HepG2 (cell line): ENCODE measurements around the gene C3orf70. TPM values are rescaled to one million over a fixed set of nuclear protein-coding genes. Genes with fewer than 3 reads are reported as not detected.
"Not testable (repeated sequence)": the region's sequence is repeated elsewhere in the genome, so short reads cannot be mapped to it uniquely, and the experiment has no call there.

ENCODE experiments used
- ATAC-seq: fragments of 200-7000 bp; cut with Tn5 transposase; 3 replicates; pipeline ENCODE4 v1.9.1; 2020; ENCODE audit warnings: mild to moderate bottlenecking, moderate library complexity
- BruUV-seq: library from RNA; stranded (reverse); fragments of 400-500 nt; replicated peaks from 2 replicates; lab custom pipeline; 2021; lab: Mats Ljungman, UMichigan
- CTCF ChIA-PET: fragments of 300-600 bp; formaldehyde crosslinking; extraction: SDS; loops from one replicate; lab custom pipeline; 2021; ENCODE audit warnings: low total read pairs, inconsistent platforms, low intra/inter-chr PET ratio; lab: Yijun Ruan, JAX
- POLR2A ChIA-PET: fragments of 350-600 bp; sonication (Branson Sonifier 250); formaldehyde crosslinking; loops from one replicate; lab custom pipeline; 2020; ENCODE audit warnings: antibody characterized with exemption, inconsistent platforms; lab: Yijun Ruan, JAX
- DNase-seq: peaks from one replicate; pipeline ENCODE4 v3.0.0-alpha.2; 2015; ENCODE audit warnings: low spot score
- FAIRE-seq: peaks from 3 replicates; lab custom pipeline; 2011; peaks lifted over from hg19 to GRCh38; lab: Jason Lieb, UNC
- H2AFZ ChIP-seq: one replicate; pipeline ENCODE4 v1.6.1; 2011; ENCODE audit warnings: low read length, inconsistent platforms
- H3K27ac ChIP-seq: fragments of 300-600 bp; 3 replicates; pipeline ENCODE4 v1.8.0; 2011; ENCODE audit warnings: mixed run types, mild to moderate bottlenecking, mixed read lengths, low read length, inconsistent platforms; ENCODE audit not compliant: insufficient read depth; ENCODE audit errors: extremely low read length
- H3K27me3 ChIP-seq, 2 experiments: fragments of 200-600 bp in 1 of 2; 2 replicates in 1 of 2; 3 replicates in 1 of 2; pipeline versions ENCODE4 v1.6.0 to v1.8.0; 2011; ENCODE audit warnings: low read length in 2 of 2, mild to moderate bottlenecking in 2 of 2, moderate library complexity in 2 of 2, inconsistent platforms in 1 of 2; ENCODE audit not compliant: insufficient read depth in 2 of 2, control insufficient read depth in 1 of 2
- H3K36me3 ChIP-seq, 2 experiments: fragments of 200-600 bp in 1 of 2; replicated peaks in 1 of 2; 2 replicates in 1 of 2; 3 replicates in 1 of 2; pipeline versions ENCODE4 v1.5.1 to v1.8.0; 2011; ENCODE audit warnings: low read length in 2 of 2, inconsistent platforms in 1 of 2; ENCODE audit not compliant: insufficient read depth in 2 of 2, control insufficient read depth in 1 of 2
- H3K4me1 ChIP-seq: 2 replicates; pipeline ENCODE4 v1.5.1; 2012; ENCODE audit warnings: low read length, inconsistent platforms; ENCODE audit not compliant: insufficient read depth
- H3K4me2 ChIP-seq: 2 replicates; pipeline ENCODE4 v1.6.0; 2011; ENCODE audit warnings: low read depth, low read length, inconsistent platforms
- H3K4me3 ChIP-seq, 3 experiments: fragments of 200-600 bp in 1 of 3; sonication (generic), shearing (Covaris generic) in 1 of 3; replicated peaks in 1 of 3; 2 replicates each; pipeline ENCODE4 v1.5.1; 2011 to 2016; ENCODE audit warnings: low read length in 3 of 3, inconsistent platforms in 2 of 3, low read depth in 2 of 3, mild to moderate bottlenecking in 2 of 3, control low read depth in 1 of 3, mixed read lengths in 1 of 3; ENCODE audit not compliant: insufficient read depth in 1 of 3
- H3K79me2 ChIP-seq: one replicate; pipeline ENCODE4 v1.6.1; 2011; ENCODE audit warnings: low read length, inconsistent platforms; ENCODE audit not compliant: insufficient read depth
- H3K9ac ChIP-seq: 2 replicates; pipeline ENCODE4 v1.6.0; 2011; ENCODE audit warnings: mild to moderate bottlenecking, low read depth, low read length, inconsistent platforms; ENCODE audit not compliant: insufficient read depth
- H3K9me3 ChIP-seq: 2 replicates; pipeline ENCODE4 v1.5.1; 2012; ENCODE audit warnings: mild to moderate bottlenecking, low read length
- H4K20me1 ChIP-seq: 2 replicates; pipeline ENCODE4 v1.6.0; 2011; ENCODE audit warnings: inconsistent platforms, mild to moderate bottlenecking, low read length, moderate library complexity; ENCODE audit not compliant: insufficient read depth
- SAFB2 ChIP-seq: sonication (generic); formaldehyde crosslinking; IDR thresholded peaks from 2 replicates; pipeline ENCODE4 v1.5.1; 2020; ENCODE audit warnings: missing genetic modification reagents, low read depth, mild to moderate bottlenecking, borderline replicate concordance
- ZBTB37 ChIP-seq: sonication (generic); formaldehyde crosslinking; IDR thresholded peaks from 2 replicates; pipeline ENCODE4 v1.4.0; 2020; ENCODE audit warnings: mild to moderate bottlenecking, missing genetic modification reagents
- ZFP90 ChIP-seq: sonication (generic); formaldehyde crosslinking; IDR thresholded peaks from 2 replicates; pipeline ENCODE4 v1.8.0; 2022; ENCODE audit warnings: missing genetic modification reagents, mild to moderate bottlenecking, inconsistent platforms, borderline replicate concordance
- ZFX ChIP-seq: sonication (generic); formaldehyde crosslinking; IDR thresholded peaks from 2 replicates; pipeline ENCODE4 v1.4.0; 2020; ENCODE audit warnings: mild to moderate bottlenecking, low read depth, missing genetic modification reagents, moderate library complexity
- ZHX2 ChIP-seq, 2 experiments: sonication (generic) in 1 of 2; formaldehyde crosslinking in 1 of 2; IDR thresholded peaks; 2 replicates each; pipeline versions ENCODE4 v1.6.1 to v1.9.0; 2014 to 2022; ENCODE audit warnings: antibody characterized with exemption in 1 of 2, borderline replicate concordance in 1 of 2, inconsistent platforms in 1 of 2, low read depth in 1 of 2, missing genetic modification reagents in 1 of 2
- ZNF543 ChIP-seq: sonication (generic); formaldehyde crosslinking; IDR thresholded peaks from 2 replicates; pipeline ENCODE4 v1.4.0; 2020; ENCODE audit warnings: mild to moderate bottlenecking, missing genetic modification reagents
- ZNF841 ChIP-seq: sonication (generic); formaldehyde crosslinking; IDR thresholded peaks from 2 replicates; pipeline ENCODE4 v1.8.1; 2023; ENCODE audit warnings: missing genetic modification reagents, borderline replicate concordance
- WGBS: methylation state at CpG from one replicate; pipeline ENCODE4 v1.1.6; 2017; ENCODE audit warnings: low lambda C conversion rate; 5-methylcytosine and 5-hydroxymethylcytosine counted together
- in situ Hi-C: cut with HindIII; loops from 2 replicates; pipeline ENCODE4 v1.10.0; 2017; ENCODE audit warnings: low pct_unique_long_range_greater_than_20kb; ENCODE audit not compliant: extremely low pct_ligation_motif_present
- intact Hi-C: fragments of 100-400 bp; cut with micrococcal nuclease; formaldehyde crosslinking; loops from one replicate; pipeline ENCODE4 v1.10.0; 2022; ENCODE audit not compliant: unreplicated experiment
- polyA plus RNA-seq, 8 experiments: library from polyadenylated mRNA; depleted of rRNA in 3 of 8; stranded (reverse) in 7 of 8; unstranded in 1 of 8; fragments of >200 nt; fragmentation: Illumina TruSeq in 4 of 8; extraction: Trizol in 4 of 8; gene quantifications; 2 replicates each; pipeline versions ENCODE4 v1.2.1 to v1.2.3, GENCODE V29; 2011 to 2016; ENCODE audit warnings: low read depth in 4 of 8, missing spikeins in 1 of 8, mixed read lengths in 1 of 8; ENCODE audit not compliant: insufficient read depth in 1 of 8
- total RNA-seq, 5 experiments: library from RNA; depleted of rRNA; stranded (reverse); fragments of >200 nt; fragmentation: Illumina TruSeq; extraction: Trizol; gene quantifications; 2 replicates each; pipeline ENCODE4 v1.2.3, GENCODE V29; 2016; ENCODE audit warnings: low read depth in 1 of 5

The C3orf70 gene
- total and polyA plus RNA-seq, 2 of the 13 experiments (the other 11 are each of a cell fraction or from before 2014, with no cell fraction given) = 0.79 to 2.4 TPM

- TF ChIP-seq ZBTB37 (CRISPR knock-in tag) (no peak), ZFP90 (no peak), ZHX2 (IDR thresholded peaks at IDR 0.05; ENCODE audit: low read depth) (no peak), ZHX2 (CRISPR knock-in tag; IDR thresholded peaks at IDR 0.05; ENCODE audit: borderline replicate concordance) (no peak), ZNF841 (no peak), ZNF543 (CRISPR knock-in tag) (no peak), SAFB2 (CRISPR knock-in tag) (no peak), ZFX (CRISPR knock-in tag) (no peak)
Measured at GRCh38 chr3:185112186-185112585, 40.7 kb downstream of the C3orf70 start (continued).

- FAIRE-seq, H3K4me1 ChIP-seq, H3K27me3 ChIP-seq, ATAC-seq, H3K27ac ChIP-seq, H3K9ac ChIP-seq, H2AFZ ChIP-seq, in situ Hi-C loops, H3K79me2 ChIP-seq, CTCF ChIA-PET, BruUV-seq, POLR2A ChIA-PET, H3K36me3 ChIP-seq, DNase-seq, H4K20me1 ChIP-seq, H3K4me3 ChIP-seq, H3K4me2 ChIP-seq, intact Hi-C loops: not testable (repeated sequence)
- H3K9me3 ChIP-seq = peaks cover 14% of the 10 kb centered on the region; the same call in 1 of the 2 replicates
- 42% methylated on average over 2 of the region's 2 CpGs for WGBS
Measured at GRCh38 chr3:185109012-185109411, 43.8 kb downstream of the C3orf70 start.

GRCh38 chr3:185106256-185106890 lies 46.5 kb downstream of the C3orf70 start:
- ATAC-seq, H3K27ac ChIP-seq, CTCF ChIA-PET, BruUV-seq, H3K9ac ChIP-seq, H4K20me1 ChIP-seq, FAIRE-seq, H3K79me2 ChIP-seq, H3K36me3 ChIP-seq, H3K27me3 ChIP-seq, POLR2A ChIA-PET, DNase-seq, H2AFZ ChIP-seq, H3K4me2 ChIP-seq, in situ Hi-C loops, intact Hi-C loops, H3K4me3 ChIP-seq: not testable (repeated sequence)
- Histone ChIP-seq H3K9me3 (peaks cover 14% of the 10 kb centered on the region; the same call in 1 of the 2 replicates), H3K4me1 (peaks cover 20% of the 10 kb centered on the region)
- WGBS = 66% methylated on average over 9 of the region's 9 CpGs
